ENCODE data around the gene MAN1A2.

- TF ChIP-seq EZH2 (IDR thresholded peaks at IDR 0.05; ENCODE audit: insufficient read depth, poor library complexity, severe bottlenecking) (no peak), EZH2phosphoT487 (IDR thresholded peaks at IDR 0.05; ENCODE audit: insufficient read depth, low read depth) (no peak)
These were observed 60.0 kb downstream of the MAN1A2 start for GRCh38 chr1:117427297-117427696.
